DOHH2 (cell line): ENCODE measurements around the gene AMACR.

Source experiments
- H3F3A ChIP-seq: fragments of 200-600 bp; sonication (generic), shearing (Covaris generic); 2 replicates; pipeline ENCODE4 v1.6.0; 2016; ENCODE audit warnings: antibody characterized with exemption, mild to moderate bottlenecking; ENCODE audit not compliant: control insufficient read depth, insufficient read depth
- H3K27ac ChIP-seq: fragments of 200-600 bp; sonication (generic); 2 replicates; pipeline ENCODE4 v1.5.1; 2014; ENCODE audit warnings: low read depth, mild to moderate bottlenecking, low read length, moderate library complexity
- H3K27me3 ChIP-seq: fragments of 200-600 bp; sonication (generic); 2 replicates; pipeline ENCODE4 v1.6.1; 2014; ENCODE audit warnings: mild to moderate bottlenecking, low read length, mixed read lengths; ENCODE audit not compliant: control insufficient read depth
- H3K36me3 ChIP-seq: fragments of 200-600 bp; sonication (generic); 2 replicates; pipeline ENCODE4 v1.6.1; 2014; ENCODE audit warnings: mild to moderate bottlenecking, low read length, moderate library complexity, mixed read lengths; ENCODE audit not compliant: control insufficient read depth
- H3K4me1 ChIP-seq: fragments of 200-600 bp; sonication (generic); 2 replicates; pipeline ENCODE4 v1.6.1; 2014; ENCODE audit warnings: mild to moderate bottlenecking, low read length, mixed read lengths; ENCODE audit not compliant: control insufficient read depth
- H3K4me2 ChIP-seq: fragments of 200-600 bp; sonication (generic); 2 replicates; pipeline ENCODE4 v1.6.0; 2014; ENCODE audit warnings: mild to moderate bottlenecking, low read length, moderate library complexity
- H3K4me3 ChIP-seq: fragments of 200-600 bp; sonication (generic); 2 replicates; pipeline ENCODE4 v1.5.1; 2014; ENCODE audit warnings: mild to moderate bottlenecking, low read length, mixed read lengths
- H3K79me2 ChIP-seq: fragments of 200-600 bp; sonication (generic); 2 replicates; pipeline ENCODE4 v1.6.1; 2014; ENCODE audit warnings: mild to moderate bottlenecking, low read length, mixed read lengths; ENCODE audit not compliant: control insufficient read depth
- H3K9me2 ChIP-seq: fragments of 200-600 bp; sonication (generic); replicated peaks from 2 replicates; pipeline ENCODE4 v1.6.1; 2014; ENCODE audit warnings: mild to moderate bottlenecking, low read length, mixed read lengths; ENCODE audit not compliant: control insufficient read depth
- H3K9me3 ChIP-seq: fragments of 200-600 bp; sonication (generic); 2 replicates; pipeline ENCODE4 v1.6.1; 2014; ENCODE audit warnings: antibody characterized with exemption, low read length, mixed read lengths; ENCODE audit not compliant: control insufficient read depth, insufficient read depth
- H4K20me1 ChIP-seq: fragments of 200-600 bp; sonication (generic); 2 replicates; pipeline ENCODE4 v1.6.0; 2014; ENCODE audit warnings: low read depth, mild to moderate bottlenecking, antibody characterized with exemption, low read length, moderate library complexity; ENCODE audit not compliant: control insufficient read depth, insufficient read depth
- EZH2phosphoT487 ChIP-seq: fragments of 200-600 bp; sonication (generic); IDR thresholded peaks from 2 replicates; pipeline ENCODE4 v1.6.1; 2017; ENCODE audit warnings: borderline replicate concordance, mild to moderate bottlenecking, antibody characterized with exemption, low read length, moderate library complexity, mixed read lengths
- TF ChIP-seq, protein P1 (sequence below): fragments of 200-600 bp; sonication (generic); IDR thresholded peaks from one replicate; pipeline ENCODE4 v1.5.1; 2014; ENCODE audit warnings: antibody characterized with exemption, mild to moderate bottlenecking, low read depth, low read length; ENCODE audit not compliant: poor library complexity, severe bottlenecking

AMACR gene

DNA sequence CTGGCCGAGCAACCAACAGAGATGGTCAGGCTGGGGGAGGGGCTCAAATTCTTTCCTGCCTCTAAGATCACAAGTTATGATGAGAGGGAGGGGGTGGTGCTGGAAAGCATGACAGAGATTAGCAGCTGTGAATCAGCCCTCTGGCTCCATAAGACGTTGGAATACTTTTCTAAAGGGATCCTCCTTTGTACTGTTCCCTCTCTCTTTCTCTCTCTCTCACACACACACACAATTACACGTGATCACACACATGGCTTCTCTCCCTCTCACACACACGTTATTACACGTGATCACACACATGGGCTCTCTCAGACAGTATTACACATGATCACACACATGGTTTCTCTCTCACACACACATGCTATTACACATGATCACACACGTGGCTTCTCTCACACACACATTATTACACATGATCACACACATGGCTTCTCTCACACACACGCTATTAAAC lies 23.2 kb downstream of the AMACR start, which contains the start of gene SLC45A2:
Gene SLC45A2 (minus strand): TSS at position 23 of the 454 bp plus-strand sequence. CDS start 110 bp downstream, outside the sequence.
- Histone ChIP-seq H3K4me3 (no peak within 1 kb of the TSS), H3K27ac (no peak within 1 kb of the TSS), H3K79me2 (no peaks in the 10 kb centered on the region), H3K9me3 (peaks cover 11% of the 10 kb centered on the region; the same call in 1 of the 2 replicates), H4K20me1 (no peaks in the 10 kb centered on the region), H3K9me2 (no peaks in the 10 kb centered on the region), H3F3A (no peaks in the 10 kb centered on the region), H3K36me3 (no peaks in the 10 kb centered on the region), H3K27me3 (no peaks in the 10 kb centered on the region), H3K4me2 (no peak within 1 kb of the TSS), H3K4me1 (no peaks in the 10 kb centered on the region)
- TF ChIP-seq EZH2phosphoT487 = no peak
- TF ChIP-seq, protein P1, sequence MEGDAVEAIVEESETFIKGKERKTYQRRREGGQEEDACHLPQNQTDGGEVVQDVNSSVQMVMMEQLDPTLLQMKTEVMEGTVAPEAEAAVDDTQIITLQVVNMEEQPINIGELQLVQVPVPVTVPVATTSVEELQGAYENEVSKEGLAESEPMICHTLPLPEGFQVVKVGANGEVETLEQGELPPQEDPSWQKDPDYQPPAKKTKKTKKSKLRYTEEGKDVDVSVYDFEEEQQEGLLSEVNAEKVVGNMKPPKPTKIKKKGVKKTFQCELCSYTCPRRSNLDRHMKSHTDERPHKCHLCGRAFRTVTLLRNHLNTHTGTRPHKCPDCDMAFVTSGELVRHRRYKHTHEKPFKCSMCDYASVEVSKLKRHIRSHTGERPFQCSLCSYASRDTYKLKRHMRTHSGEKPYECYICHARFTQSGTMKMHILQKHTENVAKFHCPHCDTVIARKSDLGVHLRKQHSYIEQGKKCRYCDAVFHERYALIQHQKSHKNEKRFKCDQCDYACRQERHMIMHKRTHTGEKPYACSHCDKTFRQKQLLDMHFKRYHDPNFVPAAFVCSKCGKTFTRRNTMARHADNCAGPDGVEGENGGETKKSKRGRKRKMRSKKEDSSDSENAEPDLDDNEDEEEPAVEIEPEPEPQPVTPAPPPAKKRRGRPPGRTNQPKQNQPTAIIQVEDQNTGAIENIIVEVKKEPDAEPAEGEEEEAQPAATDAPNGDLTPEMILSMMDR = no peak

- H3K4me2 ChIP-seq = no peak overlapping the region
- H3K27ac ChIP-seq = no peak overlapping the region
These were observed 23.7 kb downstream of the AMACR start for GRCh38 chr5:33984178-33984577.

DNA sequence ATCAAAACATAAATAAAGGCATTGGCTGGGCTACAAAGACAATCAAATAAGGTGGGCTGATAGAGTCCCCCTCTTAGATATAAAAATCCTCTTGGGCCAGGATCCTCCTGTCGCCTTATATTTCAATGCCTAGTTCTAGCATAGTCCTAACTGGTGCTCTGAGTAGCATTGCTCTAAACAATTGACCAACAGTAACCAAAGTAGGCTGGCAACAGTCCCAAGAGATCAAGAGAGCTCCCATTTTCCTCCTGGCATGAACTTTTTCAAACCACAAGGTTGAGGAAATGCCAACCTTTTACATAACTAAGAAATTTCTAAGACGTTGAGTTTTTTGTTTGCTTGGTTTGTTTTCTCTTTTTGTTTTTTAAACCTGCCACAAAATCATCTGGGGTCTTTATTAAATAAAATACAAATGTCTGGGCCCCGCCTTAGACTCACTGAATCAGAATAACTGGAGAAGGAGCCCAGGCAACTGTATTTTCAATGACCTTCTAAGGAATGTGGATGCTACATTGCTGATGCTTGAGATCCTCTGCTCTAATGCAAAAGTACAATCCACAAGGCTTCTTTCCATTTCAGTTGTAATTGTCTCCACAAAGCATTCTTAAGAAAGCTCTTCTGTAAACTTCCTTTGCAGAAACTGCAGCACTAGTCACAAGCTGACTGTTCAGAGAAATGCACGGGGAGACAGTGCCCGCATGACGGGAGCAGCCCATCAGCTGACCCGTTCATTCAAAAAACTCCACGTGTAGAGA lies 26.3 kb downstream of the AMACR start:
- Histone ChIP-seq H3K27ac (no peak overlapping the region), H3K9me2 (no peaks in the 10 kb centered on the region), H3K79me2 (no peaks in the 10 kb centered on the region), H3K4me1 (no peaks in the 10 kb centered on the region), H4K20me1 (no peaks in the 10 kb centered on the region), H3K4me3 (no peak overlapping the region), H3K9me3 (peaks cover 11% of the 10 kb centered on the region; the same call in 1 of the 2 replicates), H3K4me2 (no peak overlapping the region), H3K36me3 (no peaks in the 10 kb centered on the region), H3F3A (no peaks in the 10 kb centered on the region), H3K27me3 (no peaks in the 10 kb centered on the region)
- TF ChIP-seq, protein P1 = no peak
- TF ChIP-seq EZH2phosphoT487 = no peak

More at GRCh38 chr5:33984178-33984577, 23.7 kb downstream of the AMACR start:
- no peaks in the 10 kb centered on the region for H3K4me1 ChIP-seq
- no peaks in the 10 kb centered on the region for H3K79me2 ChIP-seq
- H4K20me1 ChIP-seq = no peaks in the 10 kb centered on the region
- no peaks in the 10 kb centered on the region for H3F3A ChIP-seq
- peaks cover 11% of the 10 kb centered on the region; the same call in 1 of the 2 replicates for H3K9me3 ChIP-seq
- H3K36me3 ChIP-seq = no peaks in the 10 kb centered on the region
- no peaks in the 10 kb centered on the region for H3K9me2 ChIP-seq
- H3K27me3 ChIP-seq = no peaks in the 10 kb centered on the region
- H3K4me3 ChIP-seq = no peak overlapping the region
- TF ChIP-seq, protein P1 = no peak
- no peak for TF ChIP-seq EZH2phosphoT487
